Nephron (organoid): ENCODE data around the gene PODXL.
A peak's percentile ranks its signal among the peaks of the same experiment; 100 is the strongest.

Source experiments
- H3K27ac Mint-ChIP-seq, 3 experiments: 2 replicates each; pipeline ENCODE4 v1.8.0; 2020; ENCODE audit warnings: mixed read lengths in 3 of 3, mild to moderate bottlenecking in 2 of 3, moderate library complexity in 1 of 3
- H3K27me3 Mint-ChIP-seq: 2 replicates; pipeline ENCODE4 v1.8.0; 2021; ENCODE audit warnings: low read depth, mild to moderate bottlenecking, moderate library complexity, mixed read lengths
- H3K36me3 Mint-ChIP-seq: 2 replicates; pipeline ENCODE4 v1.8.0; 2020; ENCODE audit warnings: low read depth, mixed read lengths
- H3K4me1 Mint-ChIP-seq: 2 replicates; pipeline ENCODE4 v1.8.0; 2020; ENCODE audit warnings: mixed read lengths
- H3K4me3 Mint-ChIP-seq, 3 experiments: 2 replicates each; pipeline ENCODE4 v1.8.0; 2020; ENCODE audit warnings: mild to moderate bottlenecking in 3 of 3, mixed read lengths in 3 of 3, moderate library complexity in 2 of 3
- H3K9me3 Mint-ChIP-seq: 2 replicates; pipeline ENCODE4 v1.8.0; 2020; ENCODE audit warnings: mixed read lengths
- TF ChIP-seq, protein P1 (sequence below), 3 experiments: fragments of 200-600 bp; sonication (generic); IDR thresholded peaks; one replicate each; pipeline ENCODE4 v1.5.0; 2021; ENCODE audit warnings: antibody characterized with exemption in 3 of 3; ENCODE audit not compliant: unreplicated experiment in 3 of 3

The PODXL gene

DNA sequence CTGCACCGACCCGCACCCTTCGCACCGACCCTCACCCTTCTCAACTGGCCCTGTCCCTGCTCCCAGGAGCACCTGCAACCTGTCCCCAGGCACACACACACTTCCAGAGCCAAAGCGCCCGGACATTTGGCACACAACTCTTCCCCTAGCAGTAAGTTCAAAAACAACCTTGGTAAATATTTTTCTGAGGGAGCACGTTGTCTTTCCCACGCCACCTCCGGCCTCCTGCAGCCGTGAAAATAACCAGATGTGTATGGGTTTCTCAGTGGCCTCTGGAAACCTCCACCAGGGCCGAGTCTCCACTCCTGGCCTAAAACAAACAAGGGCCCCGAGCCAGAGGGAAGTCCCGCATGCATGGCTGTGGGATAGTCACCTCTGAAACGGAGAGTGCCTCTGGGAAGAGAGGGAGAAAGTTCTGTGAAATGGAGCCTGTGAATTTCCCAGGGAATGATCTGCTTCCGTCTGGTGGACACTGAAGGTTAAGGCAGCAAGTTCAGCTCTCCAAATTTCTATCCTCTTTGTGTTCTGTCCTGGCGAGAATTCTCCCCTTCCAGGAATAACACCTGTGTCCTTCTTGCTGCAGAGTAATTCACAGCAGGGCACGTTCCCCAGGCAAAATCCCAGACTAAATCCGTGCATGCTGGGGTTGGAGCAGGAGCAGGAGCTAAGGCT is 15.8 kb downstream of the PODXL start:
- Mint-ChIP-seq H3K4me1 (peaks cover 38% of the 10 kb centered on the region), H3K27me3 (no peaks in the 10 kb centered on the region)
- TF ChIP-seq, protein P1, sequence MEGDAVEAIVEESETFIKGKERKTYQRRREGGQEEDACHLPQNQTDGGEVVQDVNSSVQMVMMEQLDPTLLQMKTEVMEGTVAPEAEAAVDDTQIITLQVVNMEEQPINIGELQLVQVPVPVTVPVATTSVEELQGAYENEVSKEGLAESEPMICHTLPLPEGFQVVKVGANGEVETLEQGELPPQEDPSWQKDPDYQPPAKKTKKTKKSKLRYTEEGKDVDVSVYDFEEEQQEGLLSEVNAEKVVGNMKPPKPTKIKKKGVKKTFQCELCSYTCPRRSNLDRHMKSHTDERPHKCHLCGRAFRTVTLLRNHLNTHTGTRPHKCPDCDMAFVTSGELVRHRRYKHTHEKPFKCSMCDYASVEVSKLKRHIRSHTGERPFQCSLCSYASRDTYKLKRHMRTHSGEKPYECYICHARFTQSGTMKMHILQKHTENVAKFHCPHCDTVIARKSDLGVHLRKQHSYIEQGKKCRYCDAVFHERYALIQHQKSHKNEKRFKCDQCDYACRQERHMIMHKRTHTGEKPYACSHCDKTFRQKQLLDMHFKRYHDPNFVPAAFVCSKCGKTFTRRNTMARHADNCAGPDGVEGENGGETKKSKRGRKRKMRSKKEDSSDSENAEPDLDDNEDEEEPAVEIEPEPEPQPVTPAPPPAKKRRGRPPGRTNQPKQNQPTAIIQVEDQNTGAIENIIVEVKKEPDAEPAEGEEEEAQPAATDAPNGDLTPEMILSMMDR (IDR thresholded peaks at IDR 0.05; ENCODE audit: unreplicated experiment in 3 of 3): no peak

GRCh38 chr7:131538813-131539179 is 17.6 kb downstream of the PODXL start:
- H3K27me3 Mint-ChIP-seq: no peaks in the 10 kb centered on the region
- peak overlapping the region; percentile 48 to 66 (median 56) for H3K27ac Mint-ChIP-seq
- H3K4me3 Mint-ChIP-seq: peak overlapping the region in 1 of 3 experiments; percentile 38
- peaks cover 3% of the 10 kb centered on the region for H3K36me3 Mint-ChIP-seq
- H3K9me3 Mint-ChIP-seq: no peaks in the 10 kb centered on the region
- TF ChIP-seq, protein P1 (IDR thresholded peaks at IDR 0.05; ENCODE audit: unreplicated experiment in 3 of 3): no peak
- H3K4me1 Mint-ChIP-seq: peaks cover 29% of the 10 kb centered on the region

More for the DNA sequence above, 15.8 kb downstream of the PODXL start:
- Mint-ChIP-seq H3K36me3 (peaks cover 3% of the 10 kb centered on the region), H3K4me3 (peak overlapping the region in 2 of 3 experiments; percentile 41 to 64), H3K9me3 (no peaks in the 10 kb centered on the region), H3K27ac (peak overlapping the region; percentile 75 to 84 (median 84))

- Mint-ChIP-seq H3K4me3 (peak overlapping the region in 2 of 3 experiments; percentile 34 to 48), H3K36me3 (peaks cover 3% of the 10 kb centered on the region), H3K4me1 (peaks cover 29% of the 10 kb centered on the region), H3K27ac (peak overlapping the region; percentile 48 to 79 (median 66)), H3K9me3 (no peaks in the 10 kb centered on the region), H3K27me3 (no peaks in the 10 kb centered on the region)
- TF ChIP-seq, protein P1 (IDR thresholded peaks at IDR 0.05; ENCODE audit: unreplicated experiment in 3 of 3): no peak
Observed at GRCh38 chr7:131538071-131538812, 18.2 kb downstream of the PODXL start.

GRCh38 chr7:131537571-131537978 is 18.9 kb downstream of the PODXL start:
- Mint-ChIP-seq H3K27ac (peak overlapping the region in 2 of 3 experiments; percentile 74 to 79), H3K4me3 (peak overlapping the region in 2 of 3 experiments; percentile 34 to 48), H3K9me3 (no peaks in the 10 kb centered on the region), H3K36me3 (peaks cover 3% of the 10 kb centered on the region), H3K27me3 (no peaks in the 10 kb centered on the region), H3K4me1 (peaks cover 29% of the 10 kb centered on the region)
- TF ChIP-seq, protein P1 (IDR thresholded peaks at IDR 0.05; ENCODE audit: unreplicated experiment in 3 of 3): no peak

GRCh38 chr7:131536361-131536849 is 20.0 kb downstream of the PODXL start:
- Mint-ChIP-seq H3K4me3 (no peak overlapping the region), H3K9me3 (no peaks in the 10 kb centered on the region), H3K36me3 (peaks cover 3% of the 10 kb centered on the region), H3K27ac (peak overlapping the region in 1 of 3 experiments; percentile 60), H3K27me3 (no peaks in the 10 kb centered on the region), H3K4me1 (peaks cover 23% of the 10 kb centered on the region)
- TF ChIP-seq, protein P1 (IDR thresholded peaks at IDR 0.05; ENCODE audit: unreplicated experiment in 3 of 3): no peak
